GM23248 (cell line): ENCODE measurements around the gene GPR137B. TPM values are rescaled to one million over a fixed set of nuclear protein-coding genes. Genes with fewer than 3 reads are reported as not detected.

Experiments
- DNase-seq: peaks from one replicate; pipeline ENCODE4 v3.0.0-alpha.2; 2015
- H2AFZ ChIP-seq: fragments of 200-600 bp; sonication (generic); 2 replicates; pipeline ENCODE4 v1.6.1; 2016; ENCODE audit warnings: antibody characterized with exemption
- H3F3A ChIP-seq: fragments of 200-600 bp; sonication (generic); 2 replicates; pipeline ENCODE4 v1.6.1; 2016; ENCODE audit warnings: mild to moderate bottlenecking, antibody characterized with exemption, mixed run types; ENCODE audit not compliant: insufficient read depth
- H3K27ac ChIP-seq: fragments of 200-600 bp; sonication (generic); 2 replicates; pipeline ENCODE4 v1.5.1; 2016; ENCODE audit warnings: mild to moderate bottlenecking
- H3K27me3 ChIP-seq: fragments of 200-600 bp; sonication (generic); replicated peaks from 2 replicates; pipeline ENCODE4 v1.6.1; 2016; ENCODE audit warnings: mild to moderate bottlenecking; ENCODE audit not compliant: insufficient read depth
- H3K36me3 ChIP-seq: fragments of 200-600 bp; sonication (generic); 2 replicates; pipeline ENCODE4 v1.6.1; 2016; ENCODE audit warnings: low read depth, mild to moderate bottlenecking
- H3K4me1 ChIP-seq: fragments of 200-600 bp; sonication (generic); 2 replicates; pipeline ENCODE4 v1.6.1; 2016; ENCODE audit warnings: mild to moderate bottlenecking; ENCODE audit not compliant: insufficient read depth
- H3K4me2 ChIP-seq: fragments of 200-600 bp; sonication (generic); one replicate; pipeline ENCODE4 v1.6.1; 2016; ENCODE audit warnings: mild to moderate bottlenecking; ENCODE audit not compliant: unreplicated experiment
- H3K4me3 ChIP-seq: fragments of 200-600 bp; sonication (generic); 2 replicates; pipeline ENCODE4 v1.5.1; 2016; ENCODE audit warnings: mild to moderate bottlenecking
- H3K79me2 ChIP-seq: fragments of 200-600 bp; sonication (generic); 2 replicates; pipeline ENCODE4 v1.6.1; 2016; ENCODE audit warnings: mild to moderate bottlenecking; ENCODE audit not compliant: insufficient read depth
- H3K9ac ChIP-seq: fragments of 200-600 bp; sonication (generic); 2 replicates; pipeline ENCODE4 v1.6.1; 2016; ENCODE audit warnings: mild to moderate bottlenecking
- H3K9me2 ChIP-seq: fragments of 200-600 bp; sonication (generic); 2 replicates; pipeline ENCODE4 v1.6.1; 2016; ENCODE audit warnings: mixed run types, mild to moderate bottlenecking, moderate library complexity; ENCODE audit not compliant: insufficient read depth
- H3K9me3 ChIP-seq: fragments of 200-600 bp; sonication (generic); one replicate; pipeline ENCODE4 v1.6.1; 2017; ENCODE audit warnings: low read depth
- H4K20me1 ChIP-seq: fragments of 200-600 bp; sonication (generic); 2 replicates; pipeline ENCODE4 v1.6.0; 2016; ENCODE audit not compliant: insufficient read depth
- EZH2 ChIP-seq: fragments of 200-600 bp; sonication (generic); IDR thresholded peaks from 2 replicates; pipeline ENCODE4 v1.6.1; 2018; ENCODE audit warnings: antibody characterized with exemption, mild to moderate bottlenecking; ENCODE audit not compliant: insufficient read depth, poor library complexity, severe bottlenecking
- EZH2phosphoT487 ChIP-seq: fragments of 200-600 bp; sonication (generic); IDR thresholded peaks from 2 replicates; pipeline ENCODE4 v1.6.1; 2018; ENCODE audit warnings: antibody characterized with exemption, moderate library complexity, mild to moderate bottlenecking, low read depth; ENCODE audit not compliant: insufficient read depth
- WGBS, 2 experiments: methylation state at CpG; one replicate each; pipeline ENCODE4 v1.1.6; 2015 to 2017; ENCODE audit warnings: low lambda C conversion rate in 2 of 2, low coverage in 1 of 2; ENCODE audit errors: missing lambda C conversion rate in 2 of 2; 5-methylcytosine and 5-hydroxymethylcytosine counted together
- in situ Hi-C: fragments of 300-500 bp; cut with MboI; formaldehyde crosslinking; loops from 2 replicates; pipeline ENCODE4 v1.15.0; 2020
- polyA plus RNA-seq: library from polyadenylated mRNA; unstranded; fragments of >200 nt; fragmentation: Nextera tagmentation; extraction: Ambion mirVana; gene quantifications from 2 replicates; pipeline ENCODE4 v1.2.1, GENCODE V29; 2016
- total RNA-seq: library from RNA; depleted of rRNA; stranded (reverse); fragments of >200 nt; shearing (Covaris generic); gene quantifications from 2 replicates; pipeline ENCODE4 v1.2.3, GENCODE V29; 2014

Gene GPR137B
- total and polyA plus RNA-seq, 2 experiments from 2014 or later = 26.0 to 30.6 TPM

- Histone ChIP-seq H3K9ac (no peak overlapping the region), H4K20me1 (no peaks in the 10 kb centered on the region), H3K27ac (no peak overlapping the region), H2AFZ (no peak overlapping the region), H3K9me3 (no peaks in the 10 kb centered on the region), H3K4me2 (no peak overlapping the region), H3F3A (no peaks in the 10 kb centered on the region), H3K9me2 (no peaks in the 10 kb centered on the region), H3K27me3 (peaks cover 4% of the 10 kb centered on the region), H3K79me2 (no peaks in the 10 kb centered on the region), H3K36me3 (no peaks in the 10 kb centered on the region), H3K4me3 (no peak overlapping the region), H3K4me1 (no peaks in the 10 kb centered on the region)
- TF ChIP-seq EZH2 (no peak), EZH2phosphoT487 (no peak)
- in situ Hi-C loops = no loop called here
- 45 to 58% methylated on average over 8 of the region's 8 CpGs for WGBS, 2 experiments
- no peak for DNase-seq
Observed at GRCh38 chr1:236127045-236127444, 15.3 kb upstream of the GPR137B start.

- H3F3A ChIP-seq = no peaks in the 10 kb centered on the region
- H3K79me2 ChIP-seq = no peaks in the 10 kb centered on the region
- no peaks in the 10 kb centered on the region for H3K36me3 ChIP-seq
- no peak overlapping the region for H2AFZ ChIP-seq
- in situ Hi-C loops = no loop called here
- no peaks in the 10 kb centered on the region for H3K9me3 ChIP-seq
- H3K9me2 ChIP-seq = no peaks in the 10 kb centered on the region
- H3K27ac ChIP-seq = no peak overlapping the region
- H3K27me3 ChIP-seq = peaks cover 14% of the 10 kb centered on the region
- peak; percentile 22 for DNase-seq
- no peaks in the 10 kb centered on the region for H3K4me1 ChIP-seq
- no peak overlapping the region for H3K9ac ChIP-seq
- 54 to 55% methylated on average over 10 of the region's 10 CpGs for WGBS, 2 experiments
- H3K4me2 ChIP-seq = no peak overlapping the region
- H3K4me3 ChIP-seq = no peak overlapping the region
- H4K20me1 ChIP-seq = no peaks in the 10 kb centered on the region
- TF ChIP-seq EZH2 (no peak), EZH2phosphoT487 (no peak)
Observed at GRCh38 chr1:236128646-236129178, 13.6 kb upstream of the GPR137B start.

- no peaks in the 10 kb centered on the region for H3K4me1 ChIP-seq
- no peak overlapping the region for H3K9ac ChIP-seq
- no peaks in the 10 kb centered on the region for H3K9me2 ChIP-seq
- H3K36me3 ChIP-seq = no peaks in the 10 kb centered on the region
- no peaks in the 10 kb centered on the region for H3K79me2 ChIP-seq
- H3K9me3 ChIP-seq = no peaks in the 10 kb centered on the region
- H3K4me2 ChIP-seq = no peak overlapping the region
- H3K27ac ChIP-seq = no peak overlapping the region
- TF ChIP-seq EZH2phosphoT487 = no peak
- no peak for TF ChIP-seq EZH2
- in situ Hi-C loops = no loop called here
- H3K27me3 ChIP-seq = peaks cover 14% of the 10 kb centered on the region
- no peak for DNase-seq
- WGBS, 2 experiments = 71 to 76% methylated on average over 5 of the region's 5 CpGs
- no peak overlapping the region for H3K4me3 ChIP-seq
- H2AFZ ChIP-seq = no peak overlapping the region
- no peaks in the 10 kb centered on the region for H3F3A ChIP-seq
- no peaks in the 10 kb centered on the region for H4K20me1 ChIP-seq
Observed at GRCh38 chr1:236129306-236129705, 13.0 kb upstream of the GPR137B start.

- Histone ChIP-seq H3K36me3 (no peaks in the 10 kb centered on the region), H3K4me1 (no peaks in the 10 kb centered on the region), H4K20me1 (no peaks in the 10 kb centered on the region), H3K27me3 (peaks cover 14% of the 10 kb centered on the region), H3K9me2 (no peaks in the 10 kb centered on the region), H2AFZ (no peak overlapping the region), H3K9ac (no peak overlapping the region), H3K4me3 (no peak overlapping the region), H3K27ac (no peak overlapping the region), H3K79me2 (no peaks in the 10 kb centered on the region), H3K4me2 (no peak overlapping the region), H3K9me3 (no peaks in the 10 kb centered on the region), H3F3A (no peaks in the 10 kb centered on the region)
- in situ Hi-C loops = no loop called here
- no peak for DNase-seq
- TF ChIP-seq EZH2phosphoT487 = no peak
- TF ChIP-seq EZH2 = no peak
- 44 to 46% methylated on average over 3 of the region's 3 CpGs for WGBS, 2 experiments
Observed at GRCh38 chr1:236130372-236130771, 12.0 kb upstream of the GPR137B start.

GRCh38 chr1:236131916-236132315 is 10.4 kb upstream of the GPR137B start:
- TF ChIP-seq EZH2 (no peak), EZH2phosphoT487 (no peak)
- Histone ChIP-seq H3K9ac (no peak overlapping the region), H3K4me3 (no peak overlapping the region), H3K27me3 (peaks cover 14% of the 10 kb centered on the region), H3K4me1 (no peaks in the 10 kb centered on the region), H3F3A (no peaks in the 10 kb centered on the region), H3K27ac (no peak overlapping the region), H3K79me2 (no peaks in the 10 kb centered on the region), H2AFZ (no peak overlapping the region), H3K9me3 (no peaks in the 10 kb centered on the region), H3K4me2 (no peak overlapping the region), H3K9me2 (no peaks in the 10 kb centered on the region), H4K20me1 (no peaks in the 10 kb centered on the region), H3K36me3 (no peaks in the 10 kb centered on the region)
- no peak for DNase-seq
- 51 to 53% methylated on average over 1 of the region's 1 CpG for WGBS, 2 experiments
- in situ Hi-C loops = no loop called here
